ENCODE measurements around the gene ZNF558.
"Not testable (repeated sequence)": the region's sequence is repeated elsewhere in the genome, so short reads cannot be mapped to it uniquely, and the experiment has no call there.

ZNF558 gene

GRCh38 chr19:8814176-8814575 lies 17.9 kb downstream of the ZNF558 start:
- Histone ChIP-seq H3K4me2 (ENCODE audit: low read length) (no peak overlapping the region), H3K9ac (no peak overlapping the region), H2AFZ (no peak overlapping the region), H3K9me3 (ENCODE audit: control insufficient read depth, low read length) (peaks cover 22% of the 10 kb centered on the region), H3K27me3 (ENCODE audit: control insufficient read depth, insufficient read depth, low read length) (no peaks in the 10 kb centered on the region), H3K4me3 (ENCODE audit: low read depth, low read length) (no peak overlapping the region), H3K4me1 (no peaks in the 10 kb centered on the region), H3K36me3 (ENCODE audit: control insufficient read depth, insufficient read depth, low read length) (peaks cover 28% of the 10 kb centered on the region), H3K79me2 (no peaks in the 10 kb centered on the region), H3K27ac (no peak overlapping the region)
- TF ChIP-seq, protein P1, sequence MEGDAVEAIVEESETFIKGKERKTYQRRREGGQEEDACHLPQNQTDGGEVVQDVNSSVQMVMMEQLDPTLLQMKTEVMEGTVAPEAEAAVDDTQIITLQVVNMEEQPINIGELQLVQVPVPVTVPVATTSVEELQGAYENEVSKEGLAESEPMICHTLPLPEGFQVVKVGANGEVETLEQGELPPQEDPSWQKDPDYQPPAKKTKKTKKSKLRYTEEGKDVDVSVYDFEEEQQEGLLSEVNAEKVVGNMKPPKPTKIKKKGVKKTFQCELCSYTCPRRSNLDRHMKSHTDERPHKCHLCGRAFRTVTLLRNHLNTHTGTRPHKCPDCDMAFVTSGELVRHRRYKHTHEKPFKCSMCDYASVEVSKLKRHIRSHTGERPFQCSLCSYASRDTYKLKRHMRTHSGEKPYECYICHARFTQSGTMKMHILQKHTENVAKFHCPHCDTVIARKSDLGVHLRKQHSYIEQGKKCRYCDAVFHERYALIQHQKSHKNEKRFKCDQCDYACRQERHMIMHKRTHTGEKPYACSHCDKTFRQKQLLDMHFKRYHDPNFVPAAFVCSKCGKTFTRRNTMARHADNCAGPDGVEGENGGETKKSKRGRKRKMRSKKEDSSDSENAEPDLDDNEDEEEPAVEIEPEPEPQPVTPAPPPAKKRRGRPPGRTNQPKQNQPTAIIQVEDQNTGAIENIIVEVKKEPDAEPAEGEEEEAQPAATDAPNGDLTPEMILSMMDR (IDR thresholded peaks at IDR 0.05) = no peak

DNA sequence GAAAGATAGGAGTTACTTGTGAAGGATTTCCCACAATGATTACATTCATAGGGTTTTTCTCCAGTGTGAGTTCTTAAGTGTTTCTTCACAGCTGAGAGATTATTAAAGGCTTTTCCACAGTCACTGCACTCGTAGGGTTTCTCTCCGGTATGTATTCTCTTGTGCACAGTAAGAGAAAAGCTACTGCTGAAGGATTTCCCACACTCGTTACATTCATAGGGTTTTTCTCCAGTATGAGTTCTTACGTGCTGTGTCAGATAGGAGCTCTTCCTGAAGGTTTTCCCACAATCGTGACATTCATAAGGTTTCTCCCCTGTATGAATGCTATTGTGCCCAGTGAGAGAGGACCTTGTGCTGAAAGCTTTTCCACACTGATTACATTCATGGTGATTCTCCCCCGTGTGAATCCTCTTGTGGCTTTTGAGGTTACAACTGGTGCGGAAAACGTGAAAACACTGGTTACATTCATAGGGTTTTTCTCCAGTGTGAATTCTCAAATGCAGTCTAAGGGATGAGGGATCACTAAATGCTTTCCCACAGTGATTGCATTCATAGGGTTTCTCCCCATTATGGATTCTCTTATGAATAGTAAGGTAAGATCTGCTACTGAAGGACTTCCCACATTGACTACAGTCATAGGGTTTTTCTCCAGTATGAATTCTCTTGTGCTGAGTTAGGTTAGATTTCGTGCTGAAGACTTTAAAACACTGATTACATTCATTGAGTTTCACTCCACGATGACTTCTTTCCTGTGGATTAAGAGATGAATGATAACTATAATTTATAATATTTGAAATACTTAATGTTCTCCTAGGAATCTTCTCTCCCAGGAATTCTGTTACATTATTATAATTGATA lies 20.6 kb downstream of the ZNF558 start:
- H3K4me3 ChIP-seq (ENCODE audit: low read depth, low read length) = no peak overlapping the region
- H3K36me3 ChIP-seq (ENCODE audit: control insufficient read depth, insufficient read depth, low read length) = peaks cover 28% of the 10 kb centered on the region

DNA sequence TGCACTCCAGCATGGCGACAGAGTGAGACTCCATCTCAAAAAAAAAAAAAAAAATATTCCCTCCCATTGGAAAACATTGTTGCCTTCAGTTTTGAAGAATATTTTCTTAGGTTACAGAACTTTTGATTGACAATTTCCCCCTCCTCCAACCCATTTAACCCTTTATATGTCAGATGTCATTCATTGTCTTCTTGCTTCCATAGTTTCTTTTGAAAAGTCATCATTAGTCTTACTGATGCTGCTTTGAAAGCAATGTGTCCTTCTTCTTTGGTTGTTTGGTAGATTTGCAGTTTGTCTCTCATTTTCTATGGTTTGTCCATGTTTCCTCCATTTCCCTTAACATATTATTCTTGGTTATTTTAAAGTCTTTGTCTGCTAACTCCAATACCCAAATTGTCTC lies 25.4 kb downstream of the ZNF558 start:
- H3K4me3 ChIP-seq (ENCODE audit: low read depth, low read length) = no peak overlapping the region
- peaks cover 6% of the 10 kb centered on the region for H3K9me3 ChIP-seq (ENCODE audit: control insufficient read depth, low read length)
- no peaks in the 10 kb centered on the region for H3K79me2 ChIP-seq
- TF ChIP-seq, protein P1 (IDR thresholded peaks at IDR 0.05) = no peak
- no peak overlapping the region for H3K4me2 ChIP-seq (ENCODE audit: low read length)
- peaks cover 15% of the 10 kb centered on the region for H3K36me3 ChIP-seq (ENCODE audit: control insufficient read depth, insufficient read depth, low read length)
- no peaks in the 10 kb centered on the region for H3K4me1 ChIP-seq
- H3K9ac ChIP-seq = no peak overlapping the region
- no peak overlapping the region for H3K27ac ChIP-seq
- H2AFZ ChIP-seq = no peak overlapping the region
- no peaks in the 10 kb centered on the region for H3K27me3 ChIP-seq (ENCODE audit: control insufficient read depth, insufficient read depth, low read length)

More for the DNA sequence above, 20.6 kb downstream of the ZNF558 start:
- H3K9me3 ChIP-seq (ENCODE audit: control insufficient read depth, low read length) = peaks cover 22% of the 10 kb centered on the region
- no peak overlapping the region for H3K9ac ChIP-seq
- H3K4me2 ChIP-seq (ENCODE audit: low read length) = no peak overlapping the region
- TF ChIP-seq, protein P1 (IDR thresholded peaks at IDR 0.05) = no peak
- no peak overlapping the region for H2AFZ ChIP-seq
- H3K79me2 ChIP-seq = no peaks in the 10 kb centered on the region
- no peaks in the 10 kb centered on the region for H3K4me1 ChIP-seq
- no peak overlapping the region for H3K27ac ChIP-seq
- no peaks in the 10 kb centered on the region for H3K27me3 ChIP-seq (ENCODE audit: control insufficient read depth, insufficient read depth, low read length)

DNA sequence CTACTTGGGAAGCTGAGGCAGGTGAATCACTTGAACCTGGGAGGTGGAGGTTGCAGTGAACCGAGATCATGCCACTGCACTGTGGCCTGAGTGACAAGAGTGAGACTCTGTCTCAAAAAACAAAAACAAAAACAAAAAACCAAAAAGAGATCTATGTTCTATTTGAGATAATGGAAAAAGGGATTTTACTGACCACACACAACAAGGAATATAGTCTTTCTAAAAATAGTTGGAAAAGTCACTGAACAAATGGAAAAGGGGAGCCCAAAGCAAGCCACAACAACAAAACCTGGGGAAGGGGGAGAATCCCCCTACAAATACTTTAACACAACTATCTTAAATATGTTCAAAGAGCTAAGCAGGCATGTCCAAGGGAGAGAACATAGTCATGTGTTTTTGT lies 37.3 kb downstream of the ZNF558 start:
- no peak overlapping the region for H2AFZ ChIP-seq
- TF ChIP-seq, protein P1 (IDR thresholded peaks at IDR 0.05) = no peak

DNA sequence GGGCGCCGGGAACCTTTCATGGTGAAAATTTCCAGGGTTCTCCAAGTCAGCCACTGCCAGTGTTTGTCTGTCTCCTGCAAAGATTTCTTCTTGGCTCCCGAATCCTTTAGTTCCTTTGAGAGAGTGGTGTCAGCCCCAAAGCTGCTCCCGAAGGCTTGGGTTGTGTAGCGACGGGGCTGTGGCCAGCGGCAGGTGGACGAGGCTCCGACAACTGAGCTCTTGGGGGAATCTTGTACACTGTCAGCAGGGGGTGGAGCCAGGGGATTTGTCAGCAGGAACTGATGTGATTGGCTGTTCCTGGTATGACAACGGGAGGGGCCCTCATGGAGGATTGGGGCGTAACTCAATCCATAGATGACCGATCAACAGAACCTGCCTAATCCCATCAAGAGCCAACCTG lies 58.5 kb downstream of the ZNF558 start:
- not testable (repeated sequence) for H3K79me2 ChIP-seq; H3K4me2 ChIP-seq (ENCODE audit: low read length); H3K36me3 ChIP-seq (ENCODE audit: control insufficient read depth, insufficient read depth, low read length); H2AFZ ChIP-seq; H3K4me1 ChIP-seq; H3K4me3 ChIP-seq (ENCODE audit: low read depth, low read length); H3K9me3 ChIP-seq (ENCODE audit: control insufficient read depth, low read length); H3K27ac ChIP-seq; H3K9ac ChIP-seq; H3K27me3 ChIP-seq (ENCODE audit: control insufficient read depth, insufficient read depth, low read length)

More for the DNA sequence above, 37.3 kb downstream of the ZNF558 start:
- Histone ChIP-seq H3K27me3 (ENCODE audit: control insufficient read depth, insufficient read depth, low read length) (no peaks in the 10 kb centered on the region), H3K4me3 (ENCODE audit: low read depth, low read length) (no peak overlapping the region), H3K9ac (no peak overlapping the region), H3K27ac (no peak overlapping the region), H3K4me2 (ENCODE audit: low read length) (no peak overlapping the region), H3K4me1 (no peaks in the 10 kb centered on the region), H3K9me3 (ENCODE audit: control insufficient read depth, low read length) (no peaks in the 10 kb centered on the region), H3K79me2 (no peaks in the 10 kb centered on the region), H3K36me3 (ENCODE audit: control insufficient read depth, insufficient read depth, low read length) (no peaks in the 10 kb centered on the region)

- H3K9me3 ChIP-seq (ENCODE audit: control insufficient read depth, low read length); H3K27me3 ChIP-seq (ENCODE audit: control insufficient read depth, insufficient read depth, low read length); H3K4me2 ChIP-seq (ENCODE audit: low read length); H3K9ac ChIP-seq; H3K4me3 ChIP-seq (ENCODE audit: low read depth, low read length); H3K27ac ChIP-seq; H3K4me1 ChIP-seq; H2AFZ ChIP-seq; H3K36me3 ChIP-seq (ENCODE audit: control insufficient read depth, insufficient read depth, low read length); H3K79me2 ChIP-seq: not testable (repeated sequence)
These were observed 62.8 kb downstream of the ZNF558 start for GRCh38 chr19:8769265-8769664.

DNA sequence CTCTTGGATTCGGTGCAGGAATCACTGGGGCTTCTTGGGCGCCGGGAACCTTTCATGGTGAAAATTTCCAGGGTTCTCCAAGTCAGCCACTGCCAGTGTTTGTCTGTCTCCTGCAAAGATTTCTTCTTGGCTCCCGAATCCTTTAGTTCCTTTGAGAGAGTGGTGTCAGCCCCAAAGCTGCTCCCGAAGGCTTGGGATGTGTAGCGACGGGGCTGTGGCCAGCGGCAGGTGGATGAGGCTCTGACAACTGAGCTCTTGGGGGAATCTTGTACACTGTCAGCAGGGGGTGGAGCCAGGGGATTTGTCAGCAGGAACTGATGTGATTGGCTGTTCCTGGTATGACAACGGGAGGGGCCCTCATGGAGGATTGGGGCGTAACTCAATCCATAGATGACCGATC lies 64.8 kb downstream of the ZNF558 start:
- H3K9me3 ChIP-seq (ENCODE audit: control insufficient read depth, low read length); H3K4me1 ChIP-seq; H3K27ac ChIP-seq; H2AFZ ChIP-seq; H3K79me2 ChIP-seq; H3K27me3 ChIP-seq (ENCODE audit: control insufficient read depth, insufficient read depth, low read length); H3K4me2 ChIP-seq (ENCODE audit: low read length); H3K4me3 ChIP-seq (ENCODE audit: low read depth, low read length); H3K36me3 ChIP-seq (ENCODE audit: control insufficient read depth, insufficient read depth, low read length); H3K9ac ChIP-seq: not testable (repeated sequence)
